GM12891 (cell line): ENCODE measurements around the gene STH.
"Not testable (repeated sequence)": the region's sequence is repeated elsewhere in the genome, so short reads cannot be mapped to it uniquely, and the experiment has no call there.

Source experiments
- POLR2A ChIP-seq: IDR thresholded peaks from 2 replicates; pipeline ENCODE4 v1.6.1; 2011; ENCODE audit warnings: low read depth, low read length, control low read depth
- POLR2AphosphoS5 ChIP-seq: IDR thresholded peaks from 2 replicates; pipeline ENCODE4 v1.6.1; 2011; ENCODE audit warnings: low read depth, low read length, control low read depth
- POU2F2 ChIP-seq: IDR thresholded peaks from 2 replicates; pipeline ENCODE4 v1.6.1; 2011; ENCODE audit warnings: low read depth, mild to moderate bottlenecking, control low read depth, low read length, moderate library complexity
- SPI1 ChIP-seq: IDR thresholded peaks from 2 replicates; pipeline ENCODE4 v1.6.1; 2011; ENCODE audit warnings: low read depth, low read length, control low read depth
- TAF1 ChIP-seq: IDR thresholded peaks from 2 replicates; pipeline ENCODE4 v1.6.1; 2011; ENCODE audit warnings: low read depth, low read length, control low read depth

- TF ChIP-seq POLR2A, SPI1, POLR2AphosphoS5, TAF1, POU2F2: not testable (repeated sequence)
These were observed 24.3 kb downstream of the STH start for GRCh38 chr17:46023366-46023765.
